PC-9 (cell line): ENCODE data around the gene ABL1. TPM values are rescaled to one million over a fixed set of nuclear protein-coding genes. Genes with fewer than 3 reads are reported as not detected.

Experiments used
- BruUV-seq: library from RNA; stranded (reverse); fragments of 400-500 nt; replicated peaks from 2 replicates; lab custom pipeline; 2021; lab: Mats Ljungman, UMichigan
- CTCF ChIA-PET: fragments of 300-600 bp; sonication (Branson Sonifier 250); formaldehyde crosslinking; loops from one replicate; lab custom pipeline; 2022; ENCODE audit warnings: antibody characterized with exemption; lab: Charles Lee
- POLR2A ChIA-PET: fragments of 300-600 bp; sonication (Branson Sonifier 250); formaldehyde crosslinking; loops from one replicate; lab custom pipeline; 2022; ENCODE audit warnings: antibody characterized with exemption; ENCODE audit not compliant: unreplicated experiment; lab: Charles Lee
- DNase-seq, 2 experiments: peaks; one replicate each; pipeline versions ENCODE4 v3.0.0 to v3.0.0-alpha.2; 2015 to 2022; ENCODE audit warnings: mixed read lengths in 1 of 2
- H2AFZ ChIP-seq: fragments of 200-600 bp; sonication (generic); 2 replicates; pipeline ENCODE4 v1.8.1; 2017; ENCODE audit warnings: antibody characterized with exemption
- H3F3A ChIP-seq: fragments of 200-600 bp; sonication (generic); 2 replicates; pipeline ENCODE4 v1.8.1; 2017; ENCODE audit warnings: antibody characterized with exemption, mild to moderate bottlenecking, low read depth; ENCODE audit not compliant: insufficient read depth
- H3K27ac ChIP-seq: fragments of 200-600 bp; sonication (generic); 2 replicates; pipeline ENCODE4 v1.6.1; 2016; ENCODE audit warnings: mixed run types
- H3K27me3 ChIP-seq: fragments of 200-600 bp; sonication (generic); 2 replicates; pipeline ENCODE4 v1.6.1; 2016; ENCODE audit warnings: low read depth, mixed run types; ENCODE audit not compliant: insufficient read depth
- H3K36me3 ChIP-seq: fragments of 200-600 bp; sonication (generic); 2 replicates; pipeline ENCODE4 v1.6.1; 2016; ENCODE audit warnings: low read depth, mixed run types
- H3K4me1 ChIP-seq: fragments of 200-600 bp; sonication (generic); replicated peaks from 2 replicates; pipeline ENCODE4 v1.6.1; 2016; ENCODE audit warnings: mixed run types; ENCODE audit not compliant: insufficient read depth
- H3K4me2 ChIP-seq: fragments of 200-600 bp; sonication (generic); 2 replicates; pipeline ENCODE4 v1.6.1; 2017; ENCODE audit warnings: mixed run types
- H3K4me3 ChIP-seq: fragments of 200-600 bp; sonication (generic); 2 replicates; pipeline ENCODE4 v1.6.1; 2016; ENCODE audit warnings: mixed run types
- H3K79me2 ChIP-seq: fragments of 200-600 bp; sonication (generic); 2 replicates; pipeline ENCODE4 v1.6.1; 2017; ENCODE audit warnings: low read depth, mixed run types
- H3K9me2 ChIP-seq: fragments of 200-600 bp; sonication (generic); 2 replicates; pipeline ENCODE4 v1.8.1; 2017; ENCODE audit warnings: mild to moderate bottlenecking; ENCODE audit not compliant: insufficient read depth
- H3K9me3 ChIP-seq: fragments of 200-600 bp; sonication (generic); 2 replicates; pipeline ENCODE4 v1.8.1; 2016; ENCODE audit warnings: low read depth; ENCODE audit not compliant: insufficient read depth
- H4K20me1 ChIP-seq: fragments of 200-600 bp; sonication (generic); 2 replicates; pipeline ENCODE4 v1.8.1; 2017; ENCODE audit not compliant: insufficient read depth
- CTCF ChIP-seq: fragments of 200-600 bp; sonication (generic); conservative IDR thresholded peaks from 2 replicates; pipeline ENCODE4 v1.6.1; 2017; ENCODE audit warnings: mixed run types, antibody characterized with exemption, mild to moderate bottlenecking, moderate library complexity
- EZH2 ChIP-seq: fragments of 200-600 bp; sonication (generic); IDR thresholded peaks from 2 replicates; pipeline ENCODE4 v1.8.0; 2017; ENCODE audit warnings: antibody characterized with exemption, low read depth
- intact Hi-C: fragments of 100-400 bp; cut with micrococcal nuclease; formaldehyde crosslinking; loops from one replicate; pipeline ENCODE4 v1.10.0; 2022; ENCODE audit not compliant: unreplicated experiment
- total RNA-seq: library from RNA; stranded (reverse); gene quantifications from 2 replicates; pipeline ENCODE4 v1.2.3, GENCODE V29; 2021

The ABL1 gene
- total RNA-seq, 1 experiment from 2014 or later, result 54.8 TPM

DNA sequence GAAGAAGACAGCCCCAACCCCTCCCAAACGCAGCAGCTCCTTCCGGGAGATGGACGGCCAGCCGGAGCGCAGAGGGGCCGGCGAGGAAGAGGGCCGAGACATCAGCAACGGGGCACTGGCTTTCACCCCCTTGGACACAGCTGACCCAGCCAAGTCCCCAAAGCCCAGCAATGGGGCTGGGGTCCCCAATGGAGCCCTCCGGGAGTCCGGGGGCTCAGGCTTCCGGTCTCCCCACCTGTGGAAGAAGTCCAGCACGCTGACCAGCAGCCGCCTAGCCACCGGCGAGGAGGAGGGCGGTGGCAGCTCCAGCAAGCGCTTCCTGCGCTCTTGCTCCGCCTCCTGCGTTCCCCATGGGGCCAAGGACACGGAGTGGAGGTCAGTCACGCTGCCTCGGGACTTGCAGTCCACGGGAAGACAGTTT lies 49.1 kb downstream of the ABL1 start:
- no peaks in the 10 kb centered on the region for H3K4me1 ChIP-seq
- no peak overlapping the region for H3K4me3 ChIP-seq
- no peaks in the 10 kb centered on the region for H3K79me2 ChIP-seq
- ChIA-PET POLR2A (no interaction called here), CTCF (interaction anchor here (0.6 kb wide), 2 partner anchors 112 to 358 kb away, joined by 3 to 10 read pairs; no protein-coding TSS in a partner anchor)
- no peaks in the 10 kb centered on the region for H3K27me3 ChIP-seq
- no peaks in the 10 kb centered on the region for H3K9me3 ChIP-seq
- TF ChIP-seq EZH2 (no peak), CTCF (no peak)
- no peak overlapping the region for H3K4me2 ChIP-seq
- intact Hi-C loops, result no loop called here
- H2AFZ ChIP-seq, result no peak overlapping the region
- no peaks in the 10 kb centered on the region for H3F3A ChIP-seq
- no peaks in the 10 kb centered on the region for H3K36me3 ChIP-seq
- H3K27ac ChIP-seq, result no peak overlapping the region
- no peaks in the 10 kb centered on the region for H4K20me1 ChIP-seq
- H3K9me2 ChIP-seq, result no peaks in the 10 kb centered on the region
- DNase-seq, result no peak
- BruUV-seq, result no TSS peak

- BruUV-seq, result no TSS peak
- H3K36me3 ChIP-seq, result no peaks in the 10 kb centered on the region
- DNase-seq, result no peak
- no peak overlapping the region for H3K4me2 ChIP-seq
- H3K9me2 ChIP-seq, result no peaks in the 10 kb centered on the region
- H3K4me3 ChIP-seq, result no peak overlapping the region
- CTCF ChIA-PET, result no interaction called here
- H3F3A ChIP-seq, result no peaks in the 10 kb centered on the region
- H4K20me1 ChIP-seq, result no peaks in the 10 kb centered on the region
- no peak overlapping the region for H2AFZ ChIP-seq
- no peaks in the 10 kb centered on the region for H3K4me1 ChIP-seq
- TF ChIP-seq EZH2 (no peak), CTCF (no peak)
- intact Hi-C loops, result no loop called here
- H3K27ac ChIP-seq, result no peak overlapping the region
- no peaks in the 10 kb centered on the region for H3K9me3 ChIP-seq
- H3K27me3 ChIP-seq, result no peaks in the 10 kb centered on the region
- H3K79me2 ChIP-seq, result no peaks in the 10 kb centered on the region
- POLR2A ChIA-PET, result no interaction called here
Observed at GRCh38 chr9:130884542-130885483, 49.8 kb downstream of the ABL1 start.

DNA sequence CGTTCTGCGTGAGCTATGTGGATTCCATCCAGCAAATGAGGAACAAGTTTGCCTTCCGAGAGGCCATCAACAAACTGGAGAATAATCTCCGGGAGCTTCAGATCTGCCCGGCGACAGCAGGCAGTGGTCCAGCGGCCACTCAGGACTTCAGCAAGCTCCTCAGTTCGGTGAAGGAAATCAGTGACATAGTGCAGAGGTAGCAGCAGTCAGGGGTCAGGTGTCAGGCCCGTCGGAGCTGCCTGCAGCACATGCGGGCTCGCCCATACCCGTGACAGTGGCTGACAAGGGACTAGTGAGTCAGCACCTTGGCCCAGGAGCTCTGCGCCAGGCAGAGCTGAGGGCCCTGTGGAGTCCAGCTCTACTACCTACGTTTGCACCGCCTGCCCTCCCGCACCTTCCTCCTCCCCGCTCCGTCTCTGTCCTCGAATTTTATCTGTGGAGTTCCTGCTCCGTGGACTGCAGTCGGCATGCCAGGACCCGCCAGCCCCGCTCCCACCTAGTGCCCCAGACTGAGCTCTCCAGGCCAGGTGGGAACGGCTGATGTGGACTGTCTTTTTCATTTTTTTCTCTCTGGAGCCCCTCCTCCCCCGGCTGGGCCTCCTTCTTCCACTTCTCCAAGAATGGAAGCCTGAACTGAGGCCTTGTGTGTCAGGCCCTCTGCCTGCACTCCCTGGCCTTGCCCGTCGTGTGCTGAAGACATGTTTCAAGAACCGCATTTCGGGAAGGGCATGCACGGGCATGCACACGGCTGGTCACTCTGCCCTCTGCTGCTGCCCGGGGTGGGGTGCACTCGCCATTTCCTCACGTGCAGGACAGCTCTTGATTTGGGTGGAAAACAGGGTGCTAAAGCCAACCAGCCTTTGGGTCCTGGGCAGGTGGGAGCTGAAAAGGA lies 50.7 kb downstream of the ABL1 start:
- no peak for TF ChIP-seq EZH2
- no peak for TF ChIP-seq CTCF
- no TSS peak for BruUV-seq
- no peak for DNase-seq
- Histone ChIP-seq H3K4me3 (no peak overlapping the region), H3K27ac (no peak overlapping the region), H3K79me2 (no peaks in the 10 kb centered on the region), H3K4me1 (no peaks in the 10 kb centered on the region), H3K27me3 (no peaks in the 10 kb centered on the region), H4K20me1 (no peaks in the 10 kb centered on the region), H3K36me3 (no peaks in the 10 kb centered on the region), H3F3A (no peaks in the 10 kb centered on the region), H3K4me2 (no peak overlapping the region), H2AFZ (no peak overlapping the region), H3K9me3 (no peaks in the 10 kb centered on the region), H3K9me2 (no peaks in the 10 kb centered on the region)
- POLR2A ChIA-PET, result no interaction called here
- CTCF ChIA-PET, result no interaction called here
- intact Hi-C loops, result no loop called here
